SK-N-SH (cell line): ENCODE data around the gene RAB25.

Experiments
- NFIC ChIP-seq: IDR thresholded peaks from 2 replicates; pipeline ENCODE4 v1.4.0; 2012; ENCODE audit warnings: borderline replicate concordance
- NRF1 ChIP-seq: IDR thresholded peaks from 2 replicates; pipeline ENCODE4 v1.6.1; 2012; ENCODE audit warnings: low read depth, mild to moderate bottlenecking, low read length
- POLR2AphosphoS5 ChIP-seq: IDR thresholded peaks from 2 replicates; pipeline ENCODE4 v1.6.1; 2012; ENCODE audit warnings: low read depth, low read length
- TF ChIP-seq, protein P1 (sequence below): IDR thresholded peaks from 2 replicates; pipeline ENCODE4 v1.6.1; 2012; ENCODE audit warnings: mild to moderate bottlenecking, low read depth, low read length, moderate library complexity
- TF ChIP-seq, protein P2 (sequence below): fragments of 200-600 bp; sonication (generic); IDR thresholded peaks from 2 replicates; pipeline ENCODE4 v1.6.1; 2017; ENCODE audit warnings: antibody characterized with exemption, mild to moderate bottlenecking, moderate library complexity
- TF ChIP-seq, protein P3 (sequence below): IDR thresholded peaks from 2 replicates; pipeline ENCODE4 v1.4.0; 2012; ENCODE audit warnings: low read depth

DNA sequence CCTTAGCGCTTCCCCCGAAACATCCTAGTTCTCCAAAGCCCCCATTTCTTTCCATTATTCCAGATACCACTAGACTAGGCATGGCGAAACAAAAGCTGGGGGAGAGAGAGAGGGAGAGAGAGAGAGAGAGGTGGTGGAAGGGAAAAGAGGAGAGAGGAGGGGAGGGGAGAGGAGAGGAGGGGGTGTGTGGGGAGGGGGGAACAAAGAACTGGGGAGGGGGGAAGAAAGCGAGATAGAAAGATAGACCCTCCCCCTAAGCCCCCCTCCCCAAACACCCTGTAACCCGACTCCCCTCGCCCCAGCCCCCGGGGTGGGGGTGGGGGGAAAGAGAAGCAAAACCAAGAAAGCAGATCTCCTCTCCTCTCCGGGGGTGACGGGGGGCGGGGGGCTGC is 21.0 kb downstream of the RAB25 start:
- TF ChIP-seq, protein P1, sequence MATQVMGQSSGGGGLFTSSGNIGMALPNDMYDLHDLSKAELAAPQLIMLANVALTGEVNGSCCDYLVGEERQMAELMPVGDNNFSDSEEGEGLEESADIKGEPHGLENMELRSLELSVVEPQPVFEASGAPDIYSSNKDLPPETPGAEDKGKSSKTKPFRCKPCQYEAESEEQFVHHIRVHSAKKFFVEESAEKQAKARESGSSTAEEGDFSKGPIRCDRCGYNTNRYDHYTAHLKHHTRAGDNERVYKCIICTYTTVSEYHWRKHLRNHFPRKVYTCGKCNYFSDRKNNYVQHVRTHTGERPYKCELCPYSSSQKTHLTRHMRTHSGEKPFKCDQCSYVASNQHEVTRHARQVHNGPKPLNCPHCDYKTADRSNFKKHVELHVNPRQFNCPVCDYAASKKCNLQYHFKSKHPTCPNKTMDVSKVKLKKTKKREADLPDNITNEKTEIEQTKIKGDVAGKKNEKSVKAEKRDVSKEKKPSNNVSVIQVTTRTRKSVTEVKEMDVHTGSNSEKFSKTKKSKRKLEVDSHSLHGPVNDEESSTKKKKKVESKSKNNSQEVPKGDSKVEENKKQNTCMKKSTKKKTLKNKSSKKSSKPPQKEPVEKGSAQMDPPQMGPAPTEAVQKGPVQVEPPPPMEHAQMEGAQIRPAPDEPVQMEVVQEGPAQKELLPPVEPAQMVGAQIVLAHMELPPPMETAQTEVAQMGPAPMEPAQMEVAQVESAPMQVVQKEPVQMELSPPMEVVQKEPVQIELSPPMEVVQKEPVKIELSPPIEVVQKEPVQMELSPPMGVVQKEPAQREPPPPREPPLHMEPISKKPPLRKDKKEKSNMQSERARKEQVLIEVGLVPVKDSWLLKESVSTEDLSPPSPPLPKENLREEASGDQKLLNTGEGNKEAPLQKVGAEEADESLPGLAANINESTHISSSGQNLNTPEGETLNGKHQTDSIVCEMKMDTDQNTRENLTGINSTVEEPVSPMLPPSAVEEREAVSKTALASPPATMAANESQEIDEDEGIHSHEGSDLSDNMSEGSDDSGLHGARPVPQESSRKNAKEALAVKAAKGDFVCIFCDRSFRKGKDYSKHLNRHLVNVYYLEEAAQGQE = no peak
- TF ChIP-seq, protein P2, sequence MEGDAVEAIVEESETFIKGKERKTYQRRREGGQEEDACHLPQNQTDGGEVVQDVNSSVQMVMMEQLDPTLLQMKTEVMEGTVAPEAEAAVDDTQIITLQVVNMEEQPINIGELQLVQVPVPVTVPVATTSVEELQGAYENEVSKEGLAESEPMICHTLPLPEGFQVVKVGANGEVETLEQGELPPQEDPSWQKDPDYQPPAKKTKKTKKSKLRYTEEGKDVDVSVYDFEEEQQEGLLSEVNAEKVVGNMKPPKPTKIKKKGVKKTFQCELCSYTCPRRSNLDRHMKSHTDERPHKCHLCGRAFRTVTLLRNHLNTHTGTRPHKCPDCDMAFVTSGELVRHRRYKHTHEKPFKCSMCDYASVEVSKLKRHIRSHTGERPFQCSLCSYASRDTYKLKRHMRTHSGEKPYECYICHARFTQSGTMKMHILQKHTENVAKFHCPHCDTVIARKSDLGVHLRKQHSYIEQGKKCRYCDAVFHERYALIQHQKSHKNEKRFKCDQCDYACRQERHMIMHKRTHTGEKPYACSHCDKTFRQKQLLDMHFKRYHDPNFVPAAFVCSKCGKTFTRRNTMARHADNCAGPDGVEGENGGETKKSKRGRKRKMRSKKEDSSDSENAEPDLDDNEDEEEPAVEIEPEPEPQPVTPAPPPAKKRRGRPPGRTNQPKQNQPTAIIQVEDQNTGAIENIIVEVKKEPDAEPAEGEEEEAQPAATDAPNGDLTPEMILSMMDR = no peak
- TF ChIP-seq, protein P3, sequence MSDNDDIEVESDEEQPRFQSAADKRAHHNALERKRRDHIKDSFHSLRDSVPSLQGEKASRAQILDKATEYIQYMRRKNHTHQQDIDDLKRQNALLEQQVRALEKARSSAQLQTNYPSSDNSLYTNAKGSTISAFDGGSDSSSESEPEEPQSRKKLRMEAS = no peak
- no peak for TF ChIP-seq NRF1
- no peak for TF ChIP-seq NFIC
- TF ChIP-seq POLR2AphosphoS5 = no peak
